ENCODE data around the gene NPL.
A peak's percentile ranks its signal among the peaks of the same experiment; 100 is the strongest.

Gene NPL

DNA sequence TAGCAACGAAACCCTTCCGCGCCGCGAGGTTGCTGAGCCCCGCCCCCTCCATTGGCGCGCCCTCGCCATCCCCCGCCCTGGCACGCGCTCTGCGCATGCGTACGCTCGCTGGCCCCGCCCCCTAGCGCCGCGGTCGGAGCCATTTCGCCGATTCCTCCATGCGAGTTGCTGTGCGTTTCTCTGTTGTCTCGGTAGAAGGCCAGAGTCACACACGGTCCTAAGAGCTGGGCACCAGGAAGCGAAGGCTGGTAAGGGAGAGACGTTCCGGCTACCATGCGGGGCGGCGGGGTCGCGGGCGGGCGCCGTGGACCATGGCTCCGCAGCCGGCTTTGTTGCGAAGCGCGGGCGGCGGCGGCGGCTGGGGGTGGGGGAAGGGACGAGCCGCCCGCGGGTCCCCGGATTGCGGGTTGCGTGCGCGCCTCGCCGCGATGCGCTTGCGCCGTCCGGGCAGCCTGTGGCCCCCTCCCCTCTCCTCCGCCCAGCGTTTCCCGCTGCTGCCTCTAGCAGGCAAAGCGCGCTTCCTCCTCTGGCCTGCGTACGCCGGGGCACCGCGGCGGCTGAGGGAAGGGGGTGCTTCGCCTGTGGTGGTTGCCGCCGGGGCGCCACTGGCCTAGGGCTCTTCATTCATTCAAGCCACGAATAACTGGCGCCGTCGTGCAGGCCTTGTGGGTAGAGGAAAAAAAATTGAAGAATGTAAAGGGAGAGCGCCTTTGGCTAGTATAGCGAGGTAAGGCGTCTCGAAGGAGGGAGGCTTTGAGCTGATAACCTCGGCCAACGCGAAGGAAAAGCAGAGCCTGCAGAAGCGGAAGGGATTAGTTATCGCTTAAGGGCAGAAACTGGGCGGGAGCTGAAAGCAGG, 49.9 kb downstream of the NPL start, which contains the start of gene DHX9 (continued):
- no peak for TF ChIP-seq ZNF623 (tag by site-specific recombination; IDR thresholded peaks at IDR 0.05)
- no peak for TF ChIP-seq ZNF214 (tag by site-specific recombination; IDR thresholded peaks at IDR 0.05; ENCODE audit: borderline replicate concordance)
- no peak for TF ChIP-seq ZNF350 (tag by site-specific recombination; IDR thresholded peaks at IDR 0.05)
- TF ChIP-seq ZSCAN30 (tag by site-specific recombination; IDR thresholded peaks at IDR 0.05) = peak; percentile 75
- no peak for TF ChIP-seq ZNF416 (tag by site-specific recombination; IDR thresholded peaks at IDR 0.05)
- no peak for TF ChIP-seq ZNF510 (tag by site-specific recombination; IDR thresholded peaks at IDR 0.05; ENCODE audit: insufficient replicate concordance)
- no peak for TF ChIP-seq ZNF529 (tag by site-specific recombination; IDR thresholded peaks at IDR 0.05; ENCODE audit: insufficient replicate concordance)
- no peak for TF ChIP-seq ZNF548 (tag by site-specific recombination; IDR thresholded peaks at IDR 0.05)
- TF ChIP-seq HOXA7 (CRISPR knock-in tag; IDR thresholded peaks at IDR 0.05; ENCODE audit: borderline replicate concordance) = no peak
- TF ChIP-seq, protein P1, sequence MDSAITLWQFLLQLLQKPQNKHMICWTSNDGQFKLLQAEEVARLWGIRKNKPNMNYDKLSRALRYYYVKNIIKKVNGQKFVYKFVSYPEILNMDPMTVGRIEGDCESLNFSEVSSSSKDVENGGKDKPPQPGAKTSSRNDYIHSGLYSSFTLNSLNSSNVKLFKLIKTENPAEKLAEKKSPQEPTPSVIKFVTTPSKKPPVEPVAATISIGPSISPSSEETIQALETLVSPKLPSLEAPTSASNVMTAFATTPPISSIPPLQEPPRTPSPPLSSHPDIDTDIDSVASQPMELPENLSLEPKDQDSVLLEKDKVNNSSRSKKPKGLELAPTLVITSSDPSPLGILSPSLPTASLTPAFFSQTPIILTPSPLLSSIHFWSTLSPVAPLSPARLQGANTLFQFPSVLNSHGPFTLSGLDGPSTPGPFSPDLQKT (IDR thresholded peaks at IDR 0.05; ENCODE audit: borderline replicate concordance, low read depth, low read length) = no peak
- no peak for TF ChIP-seq ZNF266 (tag by site-specific recombination; IDR thresholded peaks at IDR 0.05; ENCODE audit: low read depth)
- no peak for TF ChIP-seq PRDM1 (tag by site-specific recombination; IDR thresholded peaks at IDR 0.05)
- 0 out of 2 replicates have a peak, but pooled peaks have one; percentile 36 for TF ChIP-seq IKZF3 (tag by site-specific recombination; IDR thresholded peaks at IDR 0.05)
- no peak for TF ChIP-seq TCF7L2 (IDR thresholded peaks at IDR 0.05; ENCODE audit: borderline replicate concordance, low read depth, low read length)
- TF ChIP-seq ZNF248 (tag by site-specific recombination; IDR thresholded peaks at IDR 0.05) = no peak
- TF ChIP-seq ZNF514 (tag by site-specific recombination; IDR thresholded peaks at IDR 0.05) = no peak
- TF ChIP-seq ZNF555 (tag by site-specific recombination; conservative IDR thresholded peaks at IDR 0.05) = no peak
- no peak for TF ChIP-seq ZNF560 (tag by site-specific recombination; IDR thresholded peaks at IDR 0.05; ENCODE audit: borderline replicate concordance)
- TF ChIP-seq EGR2 (tag by site-specific recombination; IDR thresholded peaks at IDR 0.05; ENCODE audit: low read depth) = no peak
- no peak for TF ChIP-seq ZNF777 (tag by site-specific recombination; IDR thresholded peaks at IDR 0.05; ENCODE audit: borderline replicate concordance)

DNA sequence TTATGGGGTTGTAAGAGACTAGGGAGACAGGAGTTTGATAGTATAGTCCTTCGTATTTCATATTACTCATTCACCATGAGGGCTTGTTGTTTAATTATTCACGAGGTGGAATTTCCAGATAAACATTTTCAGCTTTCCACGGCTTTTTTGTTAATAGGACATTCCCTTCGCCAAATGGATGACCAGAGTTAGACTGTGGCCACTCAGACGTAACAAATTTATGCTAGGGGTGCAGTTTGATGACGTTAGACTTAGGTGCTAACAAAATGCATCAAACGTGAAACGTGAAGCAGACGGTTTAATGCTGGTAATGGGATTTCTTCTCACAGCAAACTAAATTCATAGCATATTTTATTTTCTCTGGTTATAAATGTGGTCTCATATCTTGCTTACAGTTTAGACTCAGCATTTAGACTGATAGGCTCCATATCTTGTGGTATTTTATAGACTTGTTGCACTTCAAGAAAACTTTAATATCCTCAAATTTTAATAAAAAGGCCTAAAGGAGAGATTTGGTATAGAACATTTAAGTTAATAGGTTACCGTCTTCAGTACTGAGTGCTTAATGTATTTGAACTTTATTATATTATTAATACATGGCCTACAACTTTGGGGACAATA, 51.9 kb downstream of the NPL start:
- TF ChIP-seq ZNF629 (tag by site-specific recombination; IDR thresholded peaks at IDR 0.05) (peak; percentile 89), SCRT2 (tag by site-specific recombination; IDR thresholded peaks at IDR 0.05) (peak; percentile 86), FEZF1 (tag by site-specific recombination; IDR thresholded peaks at IDR 0.05) (no peak), ZBTB21 (tag by site-specific recombination; IDR thresholded peaks at IDR 0.05) (peak; percentile 69), ZNF48 (tag by site-specific recombination; IDR thresholded peaks at IDR 0.05) (no peak), SCRT1 (tag by site-specific recombination; IDR thresholded peaks at IDR 0.05; ENCODE audit: borderline replicate concordance) (0 out of 2 replicates have a peak, but pooled peaks have one; percentile 18), ZNF560 (tag by site-specific recombination; IDR thresholded peaks at IDR 0.05; ENCODE audit: borderline replicate concordance) (no peak)
- TF ChIP-seq, protein P2, sequence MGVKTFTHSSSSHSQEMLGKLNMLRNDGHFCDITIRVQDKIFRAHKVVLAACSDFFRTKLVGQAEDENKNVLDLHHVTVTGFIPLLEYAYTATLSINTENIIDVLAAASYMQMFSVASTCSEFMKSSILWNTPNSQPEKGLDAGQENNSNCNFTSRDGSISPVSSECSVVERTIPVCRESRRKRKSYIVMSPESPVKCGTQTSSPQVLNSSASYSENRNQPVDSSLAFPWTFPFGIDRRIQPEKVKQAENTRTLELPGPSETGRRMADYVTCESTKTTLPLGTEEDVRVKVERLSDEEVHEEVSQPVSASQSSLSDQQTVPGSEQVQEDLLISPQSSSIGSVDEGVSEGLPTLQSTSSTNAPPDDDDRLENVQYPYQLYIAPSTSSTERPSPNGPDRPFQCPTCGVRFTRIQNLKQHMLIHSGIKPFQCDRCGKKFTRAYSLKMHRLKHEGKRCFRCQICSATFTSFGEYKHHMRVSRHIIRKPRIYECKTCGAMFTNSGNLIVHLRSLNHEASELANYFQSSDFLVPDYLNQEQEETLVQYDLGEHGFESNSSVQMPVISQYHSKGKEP (tag by site-specific recombination; IDR thresholded peaks at IDR 0.05) = peak; percentile 71; the same call in 1 of the 2 replicates
- TF ChIP-seq, protein P3, sequence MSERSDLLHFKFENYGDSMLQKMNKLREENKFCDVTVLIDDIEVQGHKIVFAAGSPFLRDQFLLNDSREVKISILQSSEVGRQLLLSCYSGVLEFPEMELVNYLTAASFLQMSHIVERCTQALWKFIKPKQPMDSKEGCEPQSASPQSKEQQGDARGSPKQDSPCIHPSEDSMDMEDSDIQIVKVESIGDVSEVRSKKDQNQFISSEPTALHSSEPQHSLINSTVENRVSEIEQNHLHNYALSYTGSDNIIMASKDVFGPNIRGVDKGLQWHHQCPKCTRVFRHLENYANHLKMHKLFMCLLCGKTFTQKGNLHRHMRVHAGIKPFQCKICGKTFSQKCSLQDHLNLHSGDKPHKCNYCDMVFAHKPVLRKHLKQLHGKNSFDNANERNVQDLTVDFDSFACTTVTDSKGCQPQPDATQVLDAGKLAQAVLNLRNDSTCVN (tag by site-specific recombination; optimal IDR thresholded peaks at IDR 0.05) = peak; percentile 6
- TF ChIP-seq, protein P4, sequence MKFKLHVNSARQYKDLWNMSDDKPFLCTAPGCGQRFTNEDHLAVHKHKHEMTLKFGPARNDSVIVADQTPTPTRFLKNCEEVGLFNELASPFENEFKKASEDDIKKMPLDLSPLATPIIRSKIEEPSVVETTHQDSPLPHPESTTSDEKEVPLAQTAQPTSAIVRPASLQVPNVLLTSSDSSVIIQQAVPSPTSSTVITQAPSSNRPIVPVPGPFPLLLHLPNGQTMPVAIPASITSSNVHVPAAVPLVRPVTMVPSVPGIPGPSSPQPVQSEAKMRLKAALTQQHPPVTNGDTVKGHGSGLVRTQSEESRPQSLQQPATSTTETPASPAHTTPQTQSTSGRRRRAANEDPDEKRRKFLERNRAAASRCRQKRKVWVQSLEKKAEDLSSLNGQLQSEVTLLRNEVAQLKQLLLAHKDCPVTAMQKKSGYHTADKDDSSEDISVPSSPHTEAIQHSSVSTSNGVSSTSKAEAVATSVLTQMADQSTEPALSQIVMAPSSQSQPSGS (tag by site-specific recombination; IDR thresholded peaks at IDR 0.05; ENCODE audit: low read depth) = 0 out of 2 replicates have a peak, but pooled peaks have one; percentile 47
- ChIA-PET CTCF (no interaction called here), POLR2A (no interaction called here)
- Histone ChIP-seq H3K9me3 (ENCODE audit: control insufficient read depth, insufficient read depth, low read depth, low read length) (no peaks in the 10 kb centered on the region), H3K36me3 (ENCODE audit: control insufficient read depth in 2 of 2, insufficient read depth in 1 of 2, low read length in 2 of 2) (peaks cover 40 to 52% of the 10 kb centered on the region in 2 experiments), H3K4me1 (ENCODE audit: control insufficient read depth, insufficient read depth, low read length) (no peaks in the 10 kb centered on the region; the same call in none of the 2 replicates), H3K4me3 (ENCODE audit: low read depth, low read length) (peak overlapping the region; percentile 90), H3K27ac (ENCODE audit: extremely low read depth, low read depth, low read length) (no peak overlapping the region)

Measured in HEK293 (cell line).